ENCODE measurements around the gene ADH5.
"Not testable (repeated sequence)": the region's sequence is repeated elsewhere in the genome, so short reads cannot be mapped to it uniquely, and the experiment has no call there.

The ADH5 gene

DNA sequence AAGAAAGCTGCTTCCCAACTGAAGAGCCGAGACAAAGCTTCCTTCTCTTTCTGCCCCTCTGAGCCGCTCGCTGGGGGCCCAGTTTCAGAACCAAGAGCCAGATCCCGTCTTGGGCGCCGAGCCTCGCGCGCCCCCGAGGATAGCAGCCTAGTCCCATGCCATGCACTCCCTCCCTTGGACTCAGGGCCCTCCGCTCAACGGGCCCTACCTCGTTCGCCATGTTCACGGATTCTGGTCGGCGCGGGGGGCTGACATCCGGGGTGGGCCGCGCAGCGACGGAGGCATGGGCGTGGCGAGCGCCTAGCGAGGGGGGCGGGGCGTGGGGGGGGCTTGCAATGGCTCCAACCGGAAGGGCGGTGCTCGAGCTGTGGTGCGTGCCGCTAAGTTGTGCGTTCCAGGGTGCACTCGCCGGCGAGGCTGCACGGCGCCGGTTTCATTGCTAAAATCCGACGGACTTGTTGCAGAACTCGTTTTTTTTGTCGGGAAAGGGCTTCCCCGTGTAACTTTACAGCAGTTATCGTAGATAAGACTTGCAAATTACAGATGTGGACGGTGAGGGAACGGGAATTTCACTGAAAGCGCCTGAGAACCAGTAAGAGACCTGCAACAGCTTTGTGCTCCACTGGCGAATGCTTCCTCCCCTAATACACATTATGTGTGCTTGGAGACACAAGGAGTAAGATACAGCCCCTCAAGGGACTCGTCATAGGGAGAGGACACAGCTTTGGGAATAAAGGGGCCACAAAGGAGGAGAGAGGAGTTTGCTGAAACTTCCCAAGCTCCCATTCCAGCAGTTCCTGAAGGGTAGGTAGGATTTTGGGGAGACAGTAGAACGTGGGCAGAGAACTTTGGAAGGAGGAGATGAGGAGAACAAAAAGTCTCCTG is at the start of gene ADH5:
Gene ADH5 (minus strand): TSS at position 308 of the 885 bp plus-strand sequence. CDS start 88 bp downstream, at position 220.
- peak within 1 kb of the TSS; percentile 97 for H3K4me3 Mint-ChIP-seq
- H3K4me1 Mint-ChIP-seq (ENCODE audit: low read depth): peaks cover 24% of the 10 kb centered on the region
- peaks cover 11% of the 10 kb centered on the region for H3K27me3 Mint-ChIP-seq (ENCODE audit: low read depth)

DNA sequence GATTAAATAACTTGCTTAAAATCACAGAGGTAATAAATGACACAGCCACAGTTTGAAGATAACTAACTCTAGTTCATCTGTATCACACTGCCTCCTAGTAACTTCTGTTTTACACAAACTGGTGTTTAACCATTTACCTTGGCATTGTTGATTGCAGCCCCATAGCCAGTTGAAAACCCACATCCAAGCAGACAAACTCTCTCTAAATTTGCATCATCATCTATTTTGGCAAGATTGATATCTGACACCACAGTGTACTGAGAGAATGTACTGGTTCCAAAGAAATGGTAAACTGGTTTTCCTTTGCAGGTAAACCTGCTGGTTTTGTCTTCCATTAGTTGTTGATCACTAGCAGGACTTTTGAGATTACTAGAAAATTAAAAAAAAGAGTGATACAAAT is 47.7 kb upstream of the ADH5 start:
- Mint-ChIP-seq H3K36me3 (ENCODE audit: low read depth) (no peaks in the 10 kb centered on the region), H3K27me3 (ENCODE audit: low read depth) (no peaks in the 10 kb centered on the region), H3K27ac (no peak overlapping the region), H3K4me1 (ENCODE audit: low read depth) (no peaks in the 10 kb centered on the region), H3K4me3 (no peak overlapping the region), H3K9me3 (no peaks in the 10 kb centered on the region)
- no peak for DNase-seq (ENCODE audit: low spot score)

More for the DNA sequence above, at the start of gene ADH5:
- peaks cover 30% of the 10 kb centered on the region for H3K36me3 Mint-ChIP-seq (ENCODE audit: low read depth)
- H3K9me3 Mint-ChIP-seq: no peaks in the 10 kb centered on the region
- DNase-seq (ENCODE audit: low spot score): peak; percentile 76
- peak within 1 kb of the TSS; percentile 98 for H3K27ac Mint-ChIP-seq

DNA sequence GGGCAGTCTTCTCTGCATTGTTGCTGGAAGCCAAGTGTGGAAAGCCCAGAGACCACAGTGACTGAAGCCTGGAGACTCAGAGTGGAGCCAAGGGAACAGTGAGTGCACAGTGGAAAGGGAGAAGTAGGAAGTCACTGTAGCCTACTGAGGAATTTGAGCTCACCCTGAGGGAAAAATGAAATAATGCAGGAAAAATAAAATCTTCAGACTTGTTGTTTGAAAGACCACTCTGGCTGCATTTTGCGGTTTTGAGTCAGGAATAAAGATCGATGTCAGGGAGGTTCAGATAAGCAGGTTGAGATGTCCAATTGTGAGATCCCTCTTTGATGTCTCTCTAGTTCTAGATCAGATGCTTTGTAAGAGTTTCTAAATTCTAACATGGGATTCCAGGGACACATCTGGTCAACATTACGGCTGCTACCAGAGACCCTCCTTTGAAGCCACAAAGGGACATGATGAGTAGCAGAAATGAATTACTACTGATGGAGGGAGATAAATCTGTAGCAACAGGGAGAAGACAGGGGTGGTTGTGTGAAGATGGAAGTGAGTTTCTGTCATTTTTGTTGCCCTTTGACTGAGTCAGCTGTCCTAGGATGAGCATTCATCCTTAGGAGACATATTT is 47.1 kb upstream of the ADH5 start:
- Mint-ChIP-seq H3K4me3 (no peak overlapping the region), H3K9me3 (no peaks in the 10 kb centered on the region), H3K27ac (no peak overlapping the region), H3K27me3 (ENCODE audit: low read depth) (no peaks in the 10 kb centered on the region), H3K36me3 (ENCODE audit: low read depth) (no peaks in the 10 kb centered on the region), H3K4me1 (ENCODE audit: low read depth) (no peaks in the 10 kb centered on the region)
- DNase-seq (ENCODE audit: low spot score): no peak

DNA sequence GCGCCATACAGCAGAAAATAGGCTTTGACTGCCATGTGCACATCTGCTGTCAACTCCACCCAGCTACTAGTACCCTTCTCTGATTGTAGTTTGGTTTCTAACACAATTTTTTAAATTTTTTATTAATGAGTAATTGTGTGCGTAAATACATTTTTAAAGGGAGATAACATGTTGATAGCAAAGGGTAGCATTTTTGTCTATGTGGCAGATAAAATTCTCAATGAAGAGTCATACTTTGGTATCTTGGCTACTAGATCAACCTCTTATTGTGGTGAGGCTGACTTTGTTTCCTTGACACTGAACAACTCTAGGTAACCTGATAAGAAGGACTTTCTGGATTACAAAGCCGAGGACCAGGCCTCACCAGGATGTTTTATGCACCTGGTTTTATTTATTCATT is 46.0 kb upstream of the ADH5 start:
- Mint-ChIP-seq H3K36me3 (ENCODE audit: low read depth) (no peaks in the 10 kb centered on the region), H3K4me3 (no peak overlapping the region), H3K27me3 (ENCODE audit: low read depth) (no peaks in the 10 kb centered on the region), H3K27ac (no peak overlapping the region), H3K4me1 (ENCODE audit: low read depth) (no peaks in the 10 kb centered on the region), H3K9me3 (no peaks in the 10 kb centered on the region)
- no peak for DNase-seq (ENCODE audit: low spot score)

DNA sequence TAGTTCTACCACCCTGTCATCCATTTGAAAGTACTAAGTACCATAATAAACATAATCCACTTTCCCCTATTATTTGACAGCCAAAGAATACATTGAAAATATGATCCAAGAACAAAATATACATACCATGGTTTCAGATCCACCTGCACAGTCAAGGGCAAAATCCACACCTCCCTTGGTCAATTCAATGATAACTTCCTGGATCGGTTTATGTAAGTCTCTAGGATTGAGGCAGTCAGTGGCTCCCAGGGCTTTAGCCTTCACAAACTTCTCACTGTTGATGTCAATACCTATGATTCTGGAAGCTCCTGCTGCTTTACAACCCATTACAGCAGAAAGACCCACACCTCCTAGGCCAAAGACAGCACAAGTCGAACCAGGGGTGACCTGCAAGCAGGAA is 42.8 kb upstream of the ADH5 start:
- no peaks in the 10 kb centered on the region for H3K36me3 Mint-ChIP-seq (ENCODE audit: low read depth)
- no peak overlapping the region for H3K27ac Mint-ChIP-seq
- H3K9me3 Mint-ChIP-seq: no peaks in the 10 kb centered on the region
- no peaks in the 10 kb centered on the region for H3K4me1 Mint-ChIP-seq (ENCODE audit: low read depth)
- no peak for DNase-seq (ENCODE audit: low spot score)
- no peak overlapping the region for H3K4me3 Mint-ChIP-seq
- H3K27me3 Mint-ChIP-seq (ENCODE audit: low read depth): peaks cover 3% of the 10 kb centered on the region

DNA sequence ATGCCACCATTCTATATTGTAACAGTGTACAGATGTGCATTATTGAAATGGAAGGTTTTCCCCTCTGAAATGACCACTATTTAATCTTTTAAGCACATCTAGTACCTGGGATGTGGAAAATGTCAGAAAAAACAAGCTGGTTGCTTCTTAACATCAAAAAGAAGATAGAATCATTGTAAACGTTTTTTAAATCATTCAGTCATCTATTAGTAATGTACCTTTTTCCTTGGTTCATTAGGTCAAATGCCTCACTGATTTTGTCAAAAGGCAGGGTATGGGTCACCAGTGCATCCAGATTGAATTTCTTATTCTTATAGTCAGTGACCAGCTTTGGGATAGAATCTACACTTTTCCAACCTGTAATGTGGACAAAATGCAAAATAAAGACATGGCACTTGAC is 37.8 kb upstream of the ADH5 start:
- Mint-ChIP-seq H3K27ac (no peak overlapping the region), H3K9me3 (no peaks in the 10 kb centered on the region), H3K36me3 (ENCODE audit: low read depth) (no peaks in the 10 kb centered on the region), H3K4me1 (ENCODE audit: low read depth) (no peaks in the 10 kb centered on the region), H3K4me3 (no peak overlapping the region), H3K27me3 (ENCODE audit: low read depth) (peaks cover 3% of the 10 kb centered on the region)
- DNase-seq (ENCODE audit: low spot score): no peak

DNA sequence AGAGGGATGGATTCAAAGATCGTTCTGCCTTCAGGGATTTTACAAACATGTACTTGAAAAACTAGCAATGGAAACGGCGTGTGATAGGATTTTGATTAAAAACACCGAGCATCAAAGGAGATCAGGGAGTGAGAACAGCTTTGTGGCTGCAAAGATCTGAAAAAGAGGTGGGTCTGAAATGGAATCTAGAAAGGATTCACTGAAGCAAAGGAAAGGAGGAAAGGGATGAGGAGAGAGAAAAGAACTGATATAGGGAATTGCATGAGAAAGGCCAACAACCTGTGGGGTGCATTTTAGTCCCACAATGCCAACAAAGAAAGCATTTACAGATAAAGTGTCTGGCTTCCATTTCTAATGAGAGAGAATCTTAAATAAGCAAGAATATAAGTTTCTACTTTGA is 32.4 kb upstream of the ADH5 start:
- Mint-ChIP-seq H3K4me3 (no peak overlapping the region), H3K4me1 (ENCODE audit: low read depth) (peaks cover 5% of the 10 kb centered on the region), H3K27ac (no peak overlapping the region)

DNA sequence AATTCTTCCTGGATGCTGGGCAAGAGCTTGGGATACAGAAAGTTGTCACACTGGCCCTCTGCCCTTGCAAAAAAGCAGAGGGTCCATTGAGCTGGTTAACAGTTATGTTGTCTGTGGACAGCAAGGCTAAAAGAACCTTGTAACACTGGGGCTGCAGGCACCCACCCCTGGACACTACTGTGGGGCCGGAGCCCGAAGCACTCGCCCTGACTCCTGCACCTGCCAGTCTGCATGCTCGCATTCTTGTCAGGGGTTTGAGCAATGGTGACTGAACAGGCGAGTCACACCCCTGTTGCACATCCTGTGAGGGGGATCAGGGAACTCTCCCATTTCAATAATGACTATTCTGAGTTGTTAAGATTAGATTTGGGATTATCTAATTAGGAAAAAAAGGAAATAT is 31.9 kb upstream of the ADH5 start:
- Mint-ChIP-seq H3K4me3 (no peak overlapping the region), H3K27ac (no peak overlapping the region), H3K4me1 (ENCODE audit: low read depth) (peaks cover 5% of the 10 kb centered on the region), H3K36me3 (ENCODE audit: low read depth) (no peaks in the 10 kb centered on the region), H3K9me3 (no peaks in the 10 kb centered on the region), H3K27me3 (ENCODE audit: low read depth) (peaks cover 3% of the 10 kb centered on the region)
- DNase-seq (ENCODE audit: low spot score): no peak

More for the DNA sequence above, 32.4 kb upstream of the ADH5 start:
- no peaks in the 10 kb centered on the region for H3K9me3 Mint-ChIP-seq
- no peaks in the 10 kb centered on the region for H3K36me3 Mint-ChIP-seq (ENCODE audit: low read depth)
- peaks cover 2% of the 10 kb centered on the region for H3K27me3 Mint-ChIP-seq (ENCODE audit: low read depth)
- DNase-seq (ENCODE audit: low spot score): no peak

DNA sequence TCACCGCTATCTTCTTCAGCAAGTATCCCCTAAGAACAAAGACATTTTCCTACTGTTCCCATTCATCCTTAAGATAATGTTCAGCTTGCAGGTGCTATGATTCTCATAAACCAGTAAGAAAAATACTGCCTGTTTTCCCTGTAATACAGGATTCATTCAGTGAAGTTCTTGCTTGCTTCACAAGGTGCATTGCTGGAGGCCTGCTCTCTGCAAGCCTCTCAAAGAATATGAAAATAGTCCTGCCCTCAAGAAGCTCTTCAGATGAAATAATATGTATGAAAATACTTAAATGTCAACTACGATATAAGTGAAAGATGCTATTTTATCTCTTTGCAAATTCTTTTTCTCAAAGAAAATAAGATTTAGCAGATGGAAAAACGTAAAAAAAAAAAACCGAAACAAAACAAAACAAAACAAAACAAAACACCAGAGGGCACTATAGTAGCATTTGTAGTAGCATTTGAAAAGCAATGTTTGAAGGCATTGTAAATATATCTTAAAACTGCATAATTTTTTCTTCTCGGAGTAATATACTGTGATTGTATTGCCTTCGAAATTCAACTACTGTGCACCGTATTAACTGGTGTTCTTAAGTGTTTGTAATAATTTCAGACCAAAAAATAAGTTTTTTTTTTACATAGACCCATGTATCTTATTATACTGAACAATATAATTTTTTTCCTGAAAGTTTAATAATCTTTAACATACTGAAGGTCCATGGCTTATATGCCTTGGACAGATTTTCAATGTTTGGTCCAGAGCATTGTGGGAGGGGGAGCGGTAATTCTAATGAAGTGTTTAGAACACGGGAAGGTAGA is 29.5 kb upstream of the ADH5 start:
- Mint-ChIP-seq H3K36me3 (ENCODE audit: low read depth) (no peaks in the 10 kb centered on the region), H3K27me3 (ENCODE audit: low read depth) (peaks cover 5% of the 10 kb centered on the region), H3K4me3 (no peak overlapping the region), H3K9me3 (no peaks in the 10 kb centered on the region), H3K4me1 (ENCODE audit: low read depth) (peaks cover 5% of the 10 kb centered on the region), H3K27ac (no peak overlapping the region)
- no peak for DNase-seq (ENCODE audit: low spot score)

DNA sequence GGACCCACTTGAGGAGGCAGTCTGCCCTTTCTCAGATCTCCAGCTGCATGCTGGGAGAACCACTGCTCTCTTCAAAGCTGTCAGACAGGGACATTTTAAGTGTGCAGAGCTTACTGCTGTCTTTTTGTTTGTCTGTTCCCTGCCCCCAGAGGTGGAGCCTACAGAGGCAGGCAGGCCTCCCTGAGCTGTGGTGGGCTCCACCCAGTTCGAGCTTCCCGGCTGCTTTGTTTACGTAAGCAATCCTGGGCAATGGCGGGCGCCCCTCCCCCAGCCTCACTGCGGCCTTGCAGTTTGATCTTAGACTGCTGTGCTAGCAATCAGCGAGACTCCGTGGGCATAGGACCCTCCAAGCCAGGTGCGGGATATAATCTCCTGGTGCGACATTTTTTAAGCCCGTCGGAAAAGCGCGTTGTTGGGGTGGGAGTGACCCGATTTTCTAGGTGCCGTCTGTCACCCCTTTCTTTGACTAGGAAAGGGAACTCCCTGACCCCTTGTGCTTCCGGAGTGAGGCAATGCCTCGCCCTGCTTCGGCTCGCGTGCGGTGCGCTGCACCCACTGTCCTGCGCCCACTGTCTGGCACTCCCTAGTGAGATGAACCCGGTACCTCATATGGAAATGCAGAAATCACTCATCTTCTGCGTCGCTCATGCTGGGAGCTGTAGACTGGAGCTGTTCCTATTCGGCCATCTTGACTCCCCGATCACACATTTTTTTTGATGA is 28.7 kb upstream of the ADH5 start:
- DNase-seq (ENCODE audit: low spot score); H3K4me1 Mint-ChIP-seq (ENCODE audit: low read depth); H3K4me3 Mint-ChIP-seq; H3K36me3 Mint-ChIP-seq (ENCODE audit: low read depth); H3K27me3 Mint-ChIP-seq (ENCODE audit: low read depth); H3K27ac Mint-ChIP-seq; H3K9me3 Mint-ChIP-seq: not testable (repeated sequence)

DNA sequence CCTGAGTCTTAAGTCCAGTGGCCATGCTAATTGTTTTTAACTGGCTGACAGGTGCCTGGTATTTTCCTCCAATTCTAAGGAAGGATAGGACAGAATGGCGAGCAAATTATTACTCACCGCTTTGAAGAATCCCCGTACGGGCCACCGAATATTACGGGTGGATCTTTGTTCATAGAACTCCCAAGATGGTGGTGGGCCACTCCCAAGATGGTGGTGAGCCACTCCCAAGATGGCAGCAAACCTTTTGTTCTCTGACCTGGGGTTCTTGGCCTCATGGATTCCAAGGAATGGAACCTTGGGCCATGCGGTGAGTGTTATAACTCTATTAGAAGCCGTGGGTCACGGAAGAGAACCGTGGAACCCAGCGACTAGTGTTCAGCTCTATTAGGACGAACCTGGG is 20.7 kb upstream of the ADH5 start:
- not testable (repeated sequence) for H3K4me1 Mint-ChIP-seq (ENCODE audit: low read depth); DNase-seq (ENCODE audit: low spot score)

DNA sequence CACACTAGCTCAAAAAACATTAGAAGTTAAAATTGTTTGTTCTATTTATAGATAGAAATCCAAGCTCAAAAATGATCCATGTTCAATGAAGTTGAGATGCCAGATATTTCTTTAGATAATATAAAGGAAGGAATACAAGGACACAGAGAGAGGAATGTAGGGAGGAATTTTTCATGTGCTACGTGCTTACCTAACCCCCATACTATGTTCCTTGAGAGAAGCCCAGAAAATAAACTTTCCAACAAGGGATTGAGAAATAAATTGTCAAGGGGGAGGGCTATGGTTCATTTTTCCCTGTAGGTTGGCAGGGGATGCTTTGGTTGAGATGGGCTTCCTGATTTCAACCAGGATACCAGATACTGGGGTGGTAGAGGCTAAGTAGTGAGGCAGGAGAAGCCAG is 15.6 kb upstream of the ADH5 start:
- peaks cover 7% of the 10 kb centered on the region for H3K27me3 Mint-ChIP-seq (ENCODE audit: low read depth)
- no peak overlapping the region for H3K4me3 Mint-ChIP-seq
- peaks cover 2% of the 10 kb centered on the region for H3K4me1 Mint-ChIP-seq (ENCODE audit: low read depth)
- DNase-seq (ENCODE audit: low spot score): no peak
- H3K9me3 Mint-ChIP-seq: no peaks in the 10 kb centered on the region
- H3K27ac Mint-ChIP-seq: no peak overlapping the region
- H3K36me3 Mint-ChIP-seq (ENCODE audit: low read depth): no peaks in the 10 kb centered on the region

More for the DNA sequence above, 20.7 kb upstream of the ADH5 start:
- H3K27ac Mint-ChIP-seq; H3K9me3 Mint-ChIP-seq; H3K36me3 Mint-ChIP-seq (ENCODE audit: low read depth); H3K4me3 Mint-ChIP-seq; H3K27me3 Mint-ChIP-seq (ENCODE audit: low read depth): not testable (repeated sequence)

DNA sequence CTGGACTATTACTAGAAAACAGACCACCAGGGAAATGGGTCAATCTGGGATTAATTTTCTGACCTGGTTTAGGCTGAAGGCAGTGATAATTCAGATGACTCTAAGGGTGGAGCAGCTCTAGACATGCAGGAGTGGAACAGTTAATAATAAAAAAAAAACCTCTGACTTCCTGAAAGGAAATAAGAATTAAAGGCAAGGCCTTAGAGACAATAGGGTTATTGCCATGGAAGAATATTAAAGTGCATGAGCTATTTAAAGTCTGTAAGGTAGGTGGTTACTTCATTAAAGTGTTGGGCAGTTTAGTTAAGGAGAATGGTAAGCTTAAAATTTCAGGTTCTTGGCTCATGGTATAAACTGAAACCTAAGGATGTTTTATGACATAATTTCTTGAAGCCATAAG is 14.6 kb upstream of the ADH5 start:
- peaks cover 14% of the 10 kb centered on the region for H3K27me3 Mint-ChIP-seq (ENCODE audit: low read depth)
- H3K36me3 Mint-ChIP-seq (ENCODE audit: low read depth): no peaks in the 10 kb centered on the region
- DNase-seq (ENCODE audit: low spot score): no peak
- H3K27ac Mint-ChIP-seq: no peak overlapping the region
- no peak overlapping the region for H3K4me3 Mint-ChIP-seq
- H3K4me1 Mint-ChIP-seq (ENCODE audit: low read depth): peaks cover 2% of the 10 kb centered on the region
- H3K9me3 Mint-ChIP-seq: no peaks in the 10 kb centered on the region

All from T-helper 2 cell treated with Interferon-gamma antibody and Interleukin-4, amounts not matched to agents 5 μg/mL and 100 μg/mL, for 36 hours (primary cell).